NCI-H82 treated with DMSO at 0.1 percent for 48 hours (cell line): ENCODE measurements around the gene UBA52.
"Not testable (repeated sequence)": the region's sequence is repeated elsewhere in the genome, so short reads cannot be mapped to it uniquely, and the experiment has no call there.

ENCODE experiments used
- DNase-seq: peaks from one replicate; lab custom pipeline; 2025; ENCODE audit not compliant: unreplicated experiment; lab: John Stamatoyannopoulos, UW

UBA52 gene

DNA sequence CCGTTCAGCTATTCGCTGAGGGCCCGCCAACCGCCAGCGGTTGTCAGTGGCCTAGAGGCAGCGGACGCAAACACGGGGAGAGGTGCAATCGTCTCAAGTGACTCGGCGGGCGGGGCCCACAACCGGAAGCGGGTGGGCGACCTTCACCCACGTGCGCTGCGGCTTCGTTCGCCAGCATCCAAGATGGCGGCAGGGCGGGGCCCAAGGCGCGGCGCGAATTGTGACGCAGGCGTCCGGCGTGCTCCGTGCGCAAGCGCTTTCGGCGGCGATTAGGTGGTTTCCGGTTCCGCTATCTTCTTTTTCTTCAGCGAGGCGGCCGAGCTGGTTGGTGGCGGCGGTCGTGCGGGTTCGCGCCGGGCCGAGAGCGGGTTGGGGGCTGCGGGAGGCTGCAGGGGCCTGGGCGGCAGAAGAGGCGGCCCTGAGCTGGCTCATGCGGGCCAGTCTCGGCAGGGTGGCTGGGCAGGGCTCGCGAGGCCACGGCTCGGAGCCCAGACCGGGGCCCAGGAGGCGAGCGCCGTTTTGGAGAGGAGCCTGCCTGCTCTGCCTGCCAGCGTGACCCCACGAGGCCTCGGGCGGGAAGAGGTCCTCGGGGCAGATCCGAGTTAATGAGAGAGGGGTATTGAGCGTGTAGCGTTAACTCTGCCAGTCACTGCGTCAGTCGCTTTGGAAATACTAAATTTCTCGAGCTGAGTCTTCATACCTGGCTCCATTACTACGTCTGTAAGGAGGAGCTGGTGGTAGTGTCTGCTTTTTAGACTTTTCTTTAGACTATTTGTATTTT is at the start of gene UBA52:
Gene UBA52 (plus strand): TSS at position 294 of the 781 bp plus-strand sequence. CDS start 1,444 bp downstream, outside the sequence.
- DNase-seq: peak; percentile 97

DNA sequence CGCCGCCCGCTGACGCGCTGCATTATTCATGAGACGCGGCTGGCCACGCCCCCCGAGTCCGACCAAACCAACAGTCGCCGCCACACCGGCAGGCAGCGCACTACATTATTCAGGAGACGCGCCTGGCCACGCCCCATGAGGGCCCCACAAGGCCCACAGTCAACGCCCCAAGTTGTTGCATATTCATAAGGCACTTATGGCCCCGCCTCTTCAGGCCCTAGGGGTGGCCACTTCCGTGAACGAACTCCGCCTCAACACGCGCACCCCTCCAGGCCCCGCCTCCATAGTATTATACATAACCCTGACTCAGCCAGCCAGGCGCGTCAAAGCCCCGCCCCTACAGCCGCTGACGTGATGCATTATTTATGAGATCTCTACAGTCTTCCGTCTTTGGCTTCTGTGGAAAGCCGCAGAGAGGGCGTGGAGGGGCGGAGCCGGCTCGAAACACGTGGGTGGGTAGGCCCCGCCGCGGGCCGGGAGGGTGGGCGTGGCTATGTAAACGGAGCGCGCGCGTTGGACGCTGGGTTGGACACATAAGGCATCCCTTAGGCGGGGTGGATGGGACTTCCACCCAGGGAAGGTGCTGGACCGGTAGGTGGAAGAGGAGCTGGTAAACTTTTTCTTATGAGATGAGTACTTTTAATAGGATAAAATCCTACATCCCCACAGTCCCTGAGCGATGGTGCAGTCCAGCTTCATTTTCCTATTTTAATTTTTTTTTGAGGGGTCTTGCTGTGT is 49.4 kb upstream of the UBA52 start:
- DNase-seq: peak; percentile 100

DNA sequence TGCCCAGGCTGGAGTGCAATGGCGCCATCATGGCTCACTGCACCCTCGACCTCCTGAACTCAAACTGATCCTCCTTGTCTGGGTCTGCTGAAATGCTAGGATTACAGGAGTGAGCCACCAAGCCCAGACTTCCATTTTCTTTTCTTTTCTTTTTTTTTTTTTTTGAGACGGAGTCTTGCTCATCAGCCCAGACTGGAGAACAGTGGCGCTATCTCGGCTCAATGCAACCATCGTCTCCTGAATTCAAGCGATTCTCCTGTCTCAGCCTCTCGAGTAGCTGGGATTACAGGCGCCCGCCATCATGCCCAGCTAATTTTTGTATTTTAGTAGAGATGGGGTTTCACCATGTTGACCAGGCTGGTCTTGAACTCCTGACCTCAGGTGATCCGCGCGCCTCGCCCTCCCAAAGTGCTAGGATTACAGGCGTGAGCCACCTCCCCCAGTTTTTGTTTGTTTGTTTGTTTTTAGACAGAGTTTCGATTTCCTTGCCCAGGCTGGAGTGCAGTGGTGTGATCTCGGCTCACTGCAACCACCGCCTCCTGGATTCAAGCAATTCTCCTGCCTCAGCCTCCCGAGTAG is 48.7 kb upstream of the UBA52 start:
- not testable (repeated sequence) for DNase-seq

DNA sequence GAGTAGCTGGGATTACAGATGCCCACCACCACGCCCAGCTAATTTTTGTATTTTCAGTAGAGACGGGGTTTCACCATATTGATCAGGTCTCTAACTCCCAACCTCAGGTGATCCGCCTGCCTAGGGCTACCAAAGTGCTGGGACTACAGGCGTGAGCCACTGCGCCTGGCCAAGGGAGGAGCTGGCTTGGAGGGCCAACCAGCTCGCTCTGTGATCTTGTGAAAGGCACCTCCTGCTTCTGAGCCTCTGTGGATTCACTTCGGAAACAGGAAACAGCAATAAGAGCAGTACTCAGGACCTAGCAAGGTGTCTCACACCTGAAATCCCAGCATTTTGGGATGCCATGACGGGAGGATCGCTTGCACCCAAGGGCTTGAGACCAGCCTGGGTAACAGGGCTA is 47.8 kb upstream of the UBA52 start:
- no peak for DNase-seq

DNA sequence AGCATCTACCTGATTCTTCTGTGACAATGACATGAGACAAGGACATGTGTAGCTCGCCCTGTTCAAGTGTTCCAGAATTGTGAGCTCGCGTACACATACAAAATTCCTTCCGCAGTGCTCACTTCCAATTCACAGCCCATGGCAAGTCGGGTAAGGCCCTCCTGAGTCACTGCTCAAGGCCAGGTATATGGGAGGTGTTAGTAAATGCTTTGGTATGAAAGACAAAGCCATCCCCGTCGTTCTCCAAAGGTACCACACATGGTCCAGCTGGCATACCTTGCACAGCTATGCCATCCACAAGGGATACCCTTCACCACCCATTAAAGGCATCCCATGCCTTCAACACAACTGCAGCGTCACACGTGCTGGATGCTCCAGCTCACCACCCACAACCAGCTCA is 45.3 kb upstream of the UBA52 start:
- DNase-seq: no peak

DNA sequence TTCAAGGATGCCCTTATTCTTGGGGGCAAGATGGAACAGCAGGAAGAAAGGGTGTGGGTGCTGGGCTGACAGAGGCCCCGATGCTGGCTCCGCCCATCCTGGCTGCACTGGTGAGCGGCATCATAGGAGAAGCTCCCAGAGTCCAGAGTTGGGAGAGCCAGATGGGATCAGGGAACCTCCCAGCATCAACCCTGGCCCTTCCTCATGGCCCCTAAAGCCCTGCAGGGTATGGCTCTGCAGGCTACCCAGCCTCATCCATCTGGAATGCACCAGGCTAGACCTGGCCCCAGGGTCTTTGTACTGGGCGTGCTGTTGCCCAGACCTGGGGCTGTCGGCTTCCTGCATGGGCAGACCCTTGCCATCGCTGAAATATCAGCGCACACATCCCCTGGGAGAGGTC is 41.9 kb upstream of the UBA52 start:
- DNase-seq: no peak

DNA sequence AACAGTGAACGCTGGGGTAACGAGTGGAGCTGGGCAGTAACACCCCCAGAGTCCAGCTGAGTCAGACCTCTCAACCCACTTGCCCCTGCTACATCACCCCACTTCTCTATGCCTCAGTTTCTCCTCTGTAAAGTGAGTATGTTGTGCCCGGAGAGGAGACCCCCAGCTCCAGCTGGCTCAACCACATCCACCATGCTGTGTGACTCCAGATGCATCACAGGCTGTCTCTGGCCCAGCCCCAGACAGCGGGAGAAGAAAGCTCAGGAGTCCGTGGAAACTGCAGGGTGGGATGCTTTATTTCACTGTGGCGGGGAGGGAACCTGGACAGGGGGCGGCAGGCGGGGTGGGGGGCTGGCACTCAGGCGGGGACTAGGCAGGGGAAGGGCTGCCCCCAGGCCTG is 40.2 kb upstream of the UBA52 start:
- DNase-seq: no peak

DNA sequence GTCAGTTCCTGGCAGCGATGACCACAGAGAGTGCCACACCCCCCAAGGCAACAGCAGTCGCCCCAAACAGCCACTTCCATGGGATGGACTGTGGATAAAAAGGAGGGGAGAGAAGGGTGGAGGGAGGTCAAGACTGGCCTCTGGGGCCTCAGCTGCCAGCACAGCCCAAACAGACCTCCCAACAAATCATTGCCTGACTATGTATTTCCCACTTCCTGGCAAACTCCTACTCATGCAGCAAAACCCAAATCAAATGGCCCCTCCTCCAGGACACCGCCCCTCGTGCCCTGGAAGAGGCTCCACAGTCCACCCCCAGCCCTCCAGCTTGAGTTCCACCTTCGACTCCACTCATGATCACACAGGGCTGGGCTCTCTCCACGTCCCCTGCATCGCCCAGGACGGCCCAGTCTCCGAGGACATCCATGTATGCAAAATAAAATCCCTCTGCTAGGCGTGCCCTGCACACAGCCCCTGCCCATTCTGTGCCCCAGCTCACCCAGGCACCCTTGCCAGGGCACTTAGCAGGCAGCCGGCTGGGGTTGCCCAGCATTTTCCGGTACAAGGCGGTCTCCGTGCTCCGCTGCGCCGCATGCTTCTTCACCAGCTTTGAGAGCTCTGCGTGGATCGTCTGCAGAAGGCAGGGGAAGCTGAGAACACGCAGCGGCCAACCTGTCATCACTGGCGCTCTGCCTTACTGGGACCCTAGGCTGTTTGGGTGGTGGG is 39.3 kb upstream of the UBA52 start:
- no peak for DNase-seq

DNA sequence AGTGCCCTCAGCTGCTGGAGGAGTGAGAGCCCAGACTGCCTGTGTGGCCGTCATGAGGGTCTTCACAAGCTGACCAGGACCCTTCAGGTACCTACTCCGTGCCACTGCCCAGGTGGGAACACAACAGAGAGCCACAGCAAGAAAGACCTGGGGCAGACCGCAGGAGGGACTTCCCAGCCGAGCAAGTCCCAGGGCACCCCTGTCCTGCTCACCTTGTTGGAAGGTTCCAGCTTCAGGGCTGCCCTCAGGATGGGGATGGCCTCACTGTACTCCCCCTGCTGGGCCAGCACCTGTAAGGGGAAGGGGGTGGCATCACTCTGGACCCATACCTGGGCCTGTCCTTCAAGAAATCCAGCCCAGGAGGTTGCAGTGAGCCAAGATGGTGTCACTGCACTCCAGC is 38.6 kb upstream of the UBA52 start:
- DNase-seq: no peak

DNA sequence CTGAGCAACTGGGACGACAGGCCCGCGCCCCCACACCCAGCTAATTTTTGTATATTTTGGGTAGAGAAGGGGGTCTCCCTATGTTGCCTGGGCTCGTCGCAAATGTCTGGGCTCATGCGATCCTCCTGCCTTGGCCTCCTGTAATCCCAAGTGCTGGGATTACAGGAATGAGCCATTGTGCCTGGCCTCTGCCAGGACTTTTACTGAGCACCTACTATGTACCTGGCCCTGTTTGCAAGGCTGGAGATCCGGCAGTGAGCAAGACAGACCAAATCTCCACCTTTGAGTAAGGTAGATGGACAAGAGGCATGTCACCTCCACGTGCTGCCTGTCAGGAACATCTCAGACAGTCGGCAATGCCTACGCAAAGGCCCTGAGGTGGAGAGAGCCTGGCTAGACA is 35.2 kb upstream of the UBA52 start:
- no peak for DNase-seq

DNA sequence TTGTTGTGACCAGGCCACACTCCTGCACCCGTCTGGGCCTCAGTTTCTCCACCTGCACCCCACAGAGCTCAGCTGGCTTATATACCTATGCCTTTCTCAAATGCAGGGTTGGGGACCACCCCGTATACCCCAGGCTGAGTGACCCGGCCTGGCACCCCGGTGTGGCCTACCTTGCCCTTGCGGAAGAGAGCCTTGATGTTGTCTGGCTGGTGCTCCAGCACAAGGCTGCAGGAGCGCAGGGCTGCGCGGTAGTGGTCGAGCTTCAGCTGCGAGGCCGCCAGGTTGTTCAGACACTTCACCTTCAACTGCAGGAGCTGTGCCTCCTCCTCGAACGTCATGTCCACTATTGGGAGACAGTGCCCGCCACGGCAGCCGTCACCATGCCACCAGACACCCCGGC is 34.2 kb upstream of the UBA52 start:
- DNase-seq: no peak

DNA sequence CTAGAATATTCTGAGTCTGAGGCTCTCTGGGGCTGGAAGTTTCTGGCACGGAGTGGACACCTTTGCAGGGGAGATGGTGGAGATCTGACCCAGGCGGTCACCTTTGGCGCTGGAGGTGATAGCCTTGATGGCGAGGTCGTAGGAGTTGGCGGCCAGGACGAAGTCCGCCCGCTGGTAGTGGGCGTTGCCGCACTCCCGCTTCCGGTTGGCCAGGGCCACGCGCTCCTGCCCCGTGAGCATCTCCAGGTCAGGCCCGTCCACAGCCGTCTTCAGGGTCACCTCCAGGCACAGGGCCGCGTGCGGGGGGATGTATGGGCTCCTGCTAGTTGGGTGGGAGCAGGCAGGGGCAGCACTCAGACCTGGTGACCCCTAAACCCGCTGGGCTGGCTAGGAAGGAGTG is 33.5 kb upstream of the UBA52 start:
- no peak for DNase-seq

DNA sequence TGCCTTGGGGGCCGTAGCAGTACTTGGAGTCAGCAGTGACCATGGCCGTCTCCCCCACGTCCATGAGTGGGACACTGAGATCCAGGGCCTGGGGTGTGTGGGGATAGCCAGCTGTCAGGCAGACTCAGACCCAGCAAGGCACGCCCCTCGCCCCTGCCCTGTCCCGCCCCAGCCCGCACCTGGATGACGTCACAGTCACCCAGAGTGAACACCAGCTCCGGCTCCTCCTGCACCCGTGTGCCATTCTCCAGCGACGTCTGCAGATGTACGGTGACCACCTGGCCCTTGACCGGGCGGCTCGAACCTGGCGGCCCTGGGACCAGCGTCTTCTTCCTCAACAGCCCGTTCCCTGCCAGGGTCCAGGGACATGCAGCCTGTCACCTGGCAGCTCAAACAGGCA is 32.3 kb upstream of the UBA52 start:
- no peak for DNase-seq

DNA sequence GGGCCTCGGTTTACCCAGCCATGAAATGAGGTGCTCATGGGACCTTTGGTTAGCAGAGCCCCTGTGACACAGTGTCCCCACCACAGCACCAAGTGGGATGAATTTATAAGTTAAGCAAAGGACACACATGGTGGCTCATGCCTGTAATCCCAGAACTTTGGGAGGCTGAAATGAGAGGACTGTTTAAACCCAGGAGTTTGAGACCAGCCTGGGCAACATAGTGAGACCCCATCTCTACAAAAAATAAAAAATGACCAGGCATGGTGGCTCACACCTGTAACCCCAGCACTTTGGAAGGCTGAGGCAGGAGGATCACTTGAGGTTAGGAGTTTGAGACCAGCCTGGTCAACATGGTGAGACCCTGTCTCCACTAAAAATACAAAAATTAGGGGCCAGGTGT is 31.5 kb upstream of the UBA52 start:
- not testable (repeated sequence) for DNase-seq

DNA sequence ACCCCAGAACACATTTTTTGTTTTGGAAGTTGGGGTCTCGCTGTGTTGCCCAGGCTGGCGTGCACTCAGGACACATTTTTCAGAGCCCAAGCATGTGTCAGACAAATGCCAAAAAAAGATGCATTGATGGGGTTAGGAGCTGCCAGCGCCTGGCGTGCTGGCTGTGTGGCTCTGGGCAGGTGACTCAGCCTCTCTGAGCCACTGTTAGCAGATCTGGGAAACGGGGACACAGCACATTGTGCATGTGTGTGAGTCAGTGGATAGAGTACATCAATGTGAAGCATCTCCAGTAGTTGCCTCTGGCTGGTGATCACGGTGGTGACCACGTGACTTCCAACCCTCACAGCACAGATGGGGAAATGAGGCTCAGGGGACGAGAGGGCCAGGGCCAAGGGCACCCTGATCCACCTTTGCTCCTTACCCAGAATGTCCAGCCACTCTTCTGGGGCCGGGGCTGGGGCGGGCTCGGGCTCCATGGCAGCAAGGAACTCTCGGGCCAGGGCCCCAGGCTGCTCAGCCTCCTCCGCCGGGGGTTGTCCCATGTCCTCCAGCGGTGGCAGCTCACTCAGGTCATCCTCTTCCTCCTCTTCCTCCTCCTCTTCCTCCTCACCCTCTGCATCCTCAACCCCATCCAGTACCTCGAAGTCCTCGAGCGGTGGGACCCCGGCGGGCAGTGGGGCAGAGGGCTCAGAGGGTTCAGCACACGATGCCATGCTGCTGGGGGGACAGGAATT is 30.2 kb upstream of the UBA52 start:
- no peak for DNase-seq

DNA sequence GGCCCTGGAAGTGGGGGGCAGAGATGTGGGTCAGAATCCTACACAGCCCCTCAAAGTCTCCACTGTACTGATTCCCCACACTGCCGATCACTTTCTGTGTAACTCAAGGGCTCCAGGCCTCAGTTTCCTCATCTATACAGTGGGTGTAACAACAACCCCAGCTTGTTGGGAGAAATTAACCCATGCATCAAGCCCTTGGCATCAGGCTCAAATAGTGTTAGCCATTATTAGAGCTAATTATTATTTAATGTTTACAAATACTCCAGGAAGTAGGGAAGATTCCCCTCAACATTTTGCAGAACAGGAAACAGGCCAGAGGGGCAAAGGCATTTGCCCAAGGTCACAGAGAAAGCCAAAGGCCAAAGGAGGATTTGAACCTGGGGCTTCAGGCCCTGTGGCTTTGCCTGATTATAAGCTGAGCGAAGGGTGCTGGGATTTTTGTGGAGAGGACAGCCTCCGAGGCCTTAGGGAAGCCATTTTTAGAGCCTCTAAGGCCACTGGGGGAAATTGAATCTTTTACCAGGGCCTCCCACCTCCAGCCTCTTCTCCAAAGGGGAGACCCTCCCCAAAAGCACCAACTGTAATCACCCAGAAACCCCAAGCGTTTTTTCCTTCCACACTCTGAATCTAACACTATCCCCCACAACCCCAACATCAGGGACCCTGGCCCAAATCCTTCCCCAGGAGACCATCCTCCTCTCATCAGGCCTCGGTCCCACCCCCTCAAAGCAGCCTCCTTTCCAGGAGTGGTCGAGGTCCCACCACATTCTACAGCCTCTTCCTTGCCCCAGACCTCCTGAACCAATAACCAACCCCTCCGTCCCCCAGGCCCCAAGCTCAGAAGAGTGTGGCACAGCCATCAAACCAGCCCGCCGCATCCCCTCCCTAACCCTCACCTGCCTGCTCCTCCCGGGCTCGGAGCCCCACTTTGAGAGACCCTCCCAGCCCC is 29.4 kb upstream of the UBA52 start:
- no peak for DNase-seq

DNA sequence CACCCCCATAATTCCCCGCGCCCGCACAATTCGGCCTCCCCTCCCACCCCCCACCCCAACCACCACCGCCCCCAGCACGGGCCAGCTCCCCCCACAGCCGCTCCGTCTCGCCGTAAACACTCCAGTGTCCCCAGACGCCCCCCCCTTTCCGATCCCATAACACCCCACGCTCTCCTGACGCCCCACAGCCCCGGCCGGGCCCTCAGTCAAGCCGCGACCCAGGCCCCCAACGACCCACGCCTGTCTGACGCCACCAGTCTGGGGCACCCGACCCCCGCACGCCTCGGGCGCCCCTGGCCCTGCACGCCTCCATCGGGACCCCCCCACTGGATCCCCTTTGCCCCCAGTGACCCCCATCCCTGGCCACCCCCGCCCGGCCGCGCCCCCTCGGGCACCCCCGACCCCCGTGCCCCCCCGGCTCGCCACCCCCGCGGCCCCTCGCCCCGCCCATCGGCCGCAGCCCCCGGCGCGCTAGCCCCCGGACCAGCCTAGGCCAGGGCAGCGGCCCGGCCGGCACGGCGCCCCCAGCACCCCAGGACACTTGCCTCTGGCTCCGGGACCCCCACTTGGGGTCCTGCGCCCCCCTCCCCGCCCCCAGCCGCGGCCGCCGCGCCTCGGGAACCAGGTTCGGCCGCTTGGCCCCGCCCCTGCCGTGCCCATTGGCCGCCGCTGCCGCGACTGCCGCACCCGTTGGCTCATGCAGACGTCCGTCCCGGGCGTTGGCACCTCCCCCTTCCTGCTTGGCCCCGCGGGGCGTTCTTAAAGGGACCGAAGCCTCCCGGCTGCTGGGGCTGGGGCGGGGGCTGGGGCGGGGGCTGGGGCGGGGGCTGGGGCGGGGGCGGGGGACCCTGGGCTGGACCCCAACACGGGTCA is 28.5 kb upstream of the UBA52 start, which contains the start of gene FKBP8:
Gene FKBP8 (minus strand): TSS at position 633 of the 873 bp plus-strand sequence. CDS start 1,603 bp downstream, outside the sequence.
- peak; percentile 77 for DNase-seq

DNA sequence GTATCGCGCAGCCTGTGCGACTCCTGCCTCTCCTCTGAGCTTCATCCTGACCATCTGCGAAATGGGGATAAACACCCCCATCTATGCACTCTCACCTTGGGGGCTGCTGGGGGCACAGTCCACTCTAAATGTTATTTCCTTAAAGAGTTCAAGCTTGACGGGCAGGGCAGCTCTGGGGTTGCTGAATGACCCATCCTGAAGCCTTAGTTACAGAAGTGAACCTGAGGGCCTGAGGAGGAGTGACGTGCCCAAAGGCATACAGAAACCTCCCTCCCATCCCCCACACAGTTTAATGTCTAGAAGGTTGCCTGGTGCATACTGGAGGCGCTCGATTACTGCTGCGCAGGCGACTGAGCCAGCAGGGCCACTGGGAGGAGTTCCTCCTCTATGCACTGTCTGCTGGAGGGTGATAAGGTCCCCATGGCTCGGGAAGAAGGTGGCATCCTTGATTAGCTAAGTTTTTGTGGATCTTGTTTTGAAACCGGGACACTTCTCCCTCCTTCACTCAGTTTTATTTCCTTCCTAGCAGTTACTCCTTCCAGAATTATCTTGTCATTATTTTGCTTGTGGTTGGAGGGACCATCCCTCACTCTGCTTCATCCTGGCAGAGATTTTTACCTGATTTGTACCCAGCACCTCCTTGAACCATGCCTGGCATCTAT is 27.7 kb upstream of the UBA52 start:
- peak; percentile 44 for DNase-seq
